ENCODE results near the gene NDUFS1. TPM values are rescaled to one million over a fixed set of nuclear protein-coding genes. Genes with fewer than 3 reads are reported as not detected.
"Not testable (repeated sequence)": the region's sequence is repeated elsewhere in the genome, so short reads cannot be mapped to it uniquely, and the experiment has no call there.

The NDUFS1 gene
- total and polyA plus RNA-seq, 5 donors: 132 to 299 (median 251) TPM

GRCh38 chr2:206143451-206143850, 15.8 kb downstream of the NDUFS1 start:
- ATAC-seq (no peak), DNase-seq (no peak)
- Histone ChIP-seq H3K4me3 (ENCODE audit: low read length) (no peak overlapping the region), H3K4me1 (ENCODE audit: control insufficient read depth, insufficient read depth, low read length) (no peaks in the 10 kb centered on the region), H3K27me3 (ENCODE audit: control insufficient read depth, insufficient read depth) (no peaks in the 10 kb centered on the region), H3K9me3 (ENCODE audit: control insufficient read depth, low read length) (no peaks in the 10 kb centered on the region), H3K27ac (ENCODE audit: low read length) (no peak overlapping the region)
- WGBS: 94% methylated on average over 4 of the region's 4 CpGs
- intact Hi-C loops (cut with DNase I): no loop called here

DNA sequence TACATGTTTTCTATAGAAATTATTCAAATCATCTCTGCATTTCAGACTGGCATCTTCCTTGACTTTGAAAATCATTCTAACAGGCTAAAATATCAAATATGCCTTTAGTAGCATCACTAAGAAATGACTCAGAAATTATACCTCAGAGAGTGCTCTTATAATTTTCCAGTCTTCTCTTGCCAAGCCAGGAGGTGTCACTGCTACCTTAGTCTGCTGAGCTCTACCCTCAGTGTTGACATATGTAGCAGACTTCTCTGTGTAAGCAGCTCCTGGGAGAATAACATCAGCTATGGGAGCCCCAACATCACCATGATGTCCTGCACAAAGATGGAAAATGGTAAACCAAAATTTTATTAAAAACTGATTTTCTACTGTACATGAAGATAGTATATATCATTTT, 31.6 kb downstream of the NDUFS1 start:
- ATAC-seq: no peak

DNA sequence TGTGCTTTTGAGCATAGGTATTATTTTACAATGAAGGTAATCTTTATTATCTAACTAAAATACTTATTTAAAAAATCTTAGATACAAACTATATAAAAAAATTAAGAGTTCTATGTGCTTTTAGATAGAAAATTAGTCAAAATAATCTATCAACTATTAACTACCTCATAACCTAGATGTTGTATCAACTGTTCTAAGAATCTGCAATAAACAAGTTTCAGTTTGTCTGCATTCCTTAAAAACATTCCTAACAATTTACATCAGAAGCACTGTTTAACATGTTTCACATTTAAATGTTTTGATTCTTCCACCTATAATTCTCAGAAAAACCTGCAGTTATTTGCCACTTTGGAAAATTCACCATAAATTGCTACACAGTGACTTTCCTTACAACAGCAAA, 33.3 kb downstream of the NDUFS1 start:
- Histone ChIP-seq H3K9me3 (ENCODE audit: control insufficient read depth, low read length) (no peaks in the 10 kb centered on the region), H3K4me3 (ENCODE audit: low read length) (no peak overlapping the region), H3K27ac (ENCODE audit: low read length) (no peak overlapping the region), H3K27me3 (ENCODE audit: control insufficient read depth, insufficient read depth) (no peaks in the 10 kb centered on the region), H3K4me1 (ENCODE audit: control insufficient read depth, insufficient read depth, low read length) (no peaks in the 10 kb centered on the region)
- DNase-seq (no peak), ATAC-seq (no peak)
- intact Hi-C loops (cut with DNase I): no loop called here

More for the DNA sequence above, 31.6 kb downstream of the NDUFS1 start:
- Histone ChIP-seq H3K9me3 (ENCODE audit: control insufficient read depth, low read length) (no peaks in the 10 kb centered on the region), H3K4me3 (ENCODE audit: low read length) (no peak overlapping the region), H3K4me1 (ENCODE audit: control insufficient read depth, insufficient read depth, low read length) (no peaks in the 10 kb centered on the region), H3K27me3 (ENCODE audit: control insufficient read depth, insufficient read depth) (no peaks in the 10 kb centered on the region), H3K27ac (ENCODE audit: low read length) (no peak overlapping the region)
- DNase-seq: no peak
- intact Hi-C loops (cut with DNase I): no loop called here

- intact Hi-C loops (cut with DNase I); H3K9me3 ChIP-seq (ENCODE audit: control insufficient read depth, low read length); H3K27ac ChIP-seq (ENCODE audit: low read length); H3K4me1 ChIP-seq (ENCODE audit: control insufficient read depth, insufficient read depth, low read length); DNase-seq; ATAC-seq; H3K27me3 ChIP-seq (ENCODE audit: control insufficient read depth, insufficient read depth); H3K4me3 ChIP-seq (ENCODE audit: low read length): not testable (repeated sequence)
- 97% methylated on average over 3 of the region's 3 CpGs for WGBS
Observed at GRCh38 chr2:206122569-206122968, 36.7 kb downstream of the NDUFS1 start.

- H3K4me3 ChIP-seq (ENCODE audit: low read length): no peak overlapping the region
- H3K4me1 ChIP-seq (ENCODE audit: control insufficient read depth, insufficient read depth, low read length): no peaks in the 10 kb centered on the region
- intact Hi-C loops (cut with DNase I): no loop called here
- H3K9me3 ChIP-seq (ENCODE audit: control insufficient read depth, low read length): no peaks in the 10 kb centered on the region
- H3K27ac ChIP-seq (ENCODE audit: low read length): no peak overlapping the region
- DNase-seq: no peak
- peak in 1 of 2 donors; percentile 33 for ATAC-seq
- H3K27me3 ChIP-seq (ENCODE audit: control insufficient read depth, insufficient read depth): no peaks in the 10 kb centered on the region
- WGBS: 97% methylated on average over 21 of the region's 21 CpGs
Observed at GRCh38 chr2:206116278-206116677, 43.0 kb downstream of the NDUFS1 start.

GRCh38 chr2:206115026-206115578, 44.1 kb downstream of the NDUFS1 start:
- no peaks in the 10 kb centered on the region for H3K27me3 ChIP-seq (ENCODE audit: control insufficient read depth, insufficient read depth)
- DNase-seq: no peak
- intact Hi-C loops (cut with DNase I): no loop called here
- no peak overlapping the region for H3K27ac ChIP-seq (ENCODE audit: low read length)
- H3K4me3 ChIP-seq (ENCODE audit: low read length): no peak overlapping the region
- H3K4me1 ChIP-seq (ENCODE audit: control insufficient read depth, insufficient read depth, low read length): no peaks in the 10 kb centered on the region
- no peaks in the 10 kb centered on the region for H3K9me3 ChIP-seq (ENCODE audit: control insufficient read depth, low read length)
- WGBS: 97% methylated on average over 3 of the region's 3 CpGs
- ATAC-seq: no peak

DNA sequence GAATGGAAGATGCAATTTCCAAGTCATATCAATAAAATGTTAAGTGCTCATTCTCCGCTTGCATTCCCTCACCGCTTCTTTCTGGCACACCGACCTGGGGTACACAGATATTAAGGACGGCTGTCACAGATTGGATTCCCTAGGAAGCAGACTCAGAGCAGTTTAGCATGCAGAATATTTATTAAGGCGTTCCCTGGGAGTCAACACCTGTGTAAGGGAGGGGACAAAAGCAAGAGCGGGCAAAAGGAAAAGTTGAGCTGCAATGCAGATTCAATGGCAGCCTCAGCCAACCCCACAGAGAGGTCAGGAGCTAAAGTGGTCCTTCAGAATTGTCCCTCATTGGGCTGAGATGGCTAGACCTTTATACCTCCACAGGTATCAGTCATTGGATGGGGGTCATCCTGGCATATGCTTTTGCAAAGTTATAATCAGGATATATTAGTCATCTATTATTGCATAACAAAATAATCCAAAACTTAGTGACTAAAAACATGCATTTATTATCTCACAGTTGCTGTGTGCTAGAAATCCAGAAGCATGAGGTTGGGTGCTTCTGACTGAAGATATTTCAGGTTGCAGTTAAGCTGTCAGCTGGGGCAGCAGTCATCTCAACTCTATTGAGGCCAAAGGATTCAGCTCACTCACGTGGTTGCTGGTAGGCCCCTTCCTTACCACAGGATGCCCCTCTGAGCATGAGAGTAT, 46.2 kb downstream of the NDUFS1 start:
- Histone ChIP-seq H3K4me1 (ENCODE audit: control insufficient read depth, insufficient read depth, low read length) (no peaks in the 10 kb centered on the region), H3K9me3 (ENCODE audit: control insufficient read depth, low read length) (no peaks in the 10 kb centered on the region), H3K27me3 (ENCODE audit: control insufficient read depth, insufficient read depth) (no peaks in the 10 kb centered on the region), H3K4me3 (ENCODE audit: low read length) (no peak overlapping the region), H3K27ac (ENCODE audit: low read length) (no peak overlapping the region)
- no peak for ATAC-seq
- 74% methylated on average over 7 of the region's 7 CpGs for WGBS
- intact Hi-C loops (cut with DNase I): no loop called here
- no peak for DNase-seq

DNA sequence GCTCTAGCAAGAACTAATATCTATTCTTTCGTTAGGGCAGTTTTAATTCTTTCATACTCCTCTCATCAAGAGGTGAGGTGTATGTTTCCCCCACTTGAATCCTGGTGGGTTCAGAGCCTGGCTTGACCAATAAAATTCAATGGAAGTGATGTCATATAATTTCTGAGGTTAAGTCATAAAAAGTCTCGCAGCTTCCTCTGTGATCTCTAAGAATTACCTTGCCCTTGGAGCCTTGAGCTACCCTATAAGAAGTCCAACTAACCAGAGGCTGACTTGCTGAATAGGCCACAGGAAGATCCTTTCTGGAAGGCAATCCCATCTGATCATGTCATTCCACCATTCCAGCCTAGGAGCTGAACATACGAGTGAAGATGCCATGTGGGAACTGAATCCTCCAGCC, 47.1 kb downstream of the NDUFS1 start:
- 94% methylated on average over 3 of the region's 3 CpGs for WGBS
- no peak overlapping the region for H3K4me3 ChIP-seq (ENCODE audit: low read length)
- H3K27ac ChIP-seq (ENCODE audit: low read length): no peak overlapping the region
- intact Hi-C loops (cut with DNase I): no loop called here
- no peak for DNase-seq
- H3K4me1 ChIP-seq (ENCODE audit: control insufficient read depth, insufficient read depth, low read length): no peaks in the 10 kb centered on the region
- H3K9me3 ChIP-seq (ENCODE audit: control insufficient read depth, low read length): no peaks in the 10 kb centered on the region
- peak in 1 of 2 donors; percentile 19 for ATAC-seq
- no peaks in the 10 kb centered on the region for H3K27me3 ChIP-seq (ENCODE audit: control insufficient read depth, insufficient read depth)

GRCh38 chr2:206108713-206109112, 50.5 kb downstream of the NDUFS1 start:
- no peak for ATAC-seq
- no peaks in the 10 kb centered on the region for H3K27me3 ChIP-seq (ENCODE audit: control insufficient read depth, insufficient read depth)
- intact Hi-C loops (cut with DNase I): no loop called here
- no peak for DNase-seq
- H3K4me3 ChIP-seq (ENCODE audit: low read length): no peak overlapping the region
- 79% methylated on average over 7 of the region's 7 CpGs for WGBS
- H3K27ac ChIP-seq (ENCODE audit: low read length): no peak overlapping the region
- H3K9me3 ChIP-seq (ENCODE audit: control insufficient read depth, low read length): no peaks in the 10 kb centered on the region
- H3K4me1 ChIP-seq (ENCODE audit: control insufficient read depth, insufficient read depth, low read length): no peaks in the 10 kb centered on the region

GRCh38 chr2:206105541-206105940, 53.7 kb downstream of the NDUFS1 start:
- WGBS: 94% methylated on average over 5 of the region's 5 CpGs
- Histone ChIP-seq H3K4me1 (ENCODE audit: control insufficient read depth, insufficient read depth, low read length) (no peaks in the 10 kb centered on the region), H3K4me3 (ENCODE audit: low read length) (no peak overlapping the region), H3K27ac (ENCODE audit: low read length) (no peak overlapping the region), H3K9me3 (ENCODE audit: control insufficient read depth, low read length) (no peaks in the 10 kb centered on the region), H3K27me3 (ENCODE audit: control insufficient read depth, insufficient read depth) (no peaks in the 10 kb centered on the region)
- intact Hi-C loops (cut with DNase I): no loop called here
- DNase-seq (no peak), ATAC-seq (no peak)

GRCh38 chr2:206105038-206105437, 54.2 kb downstream of the NDUFS1 start:
- 94% methylated on average over 4 of the region's 4 CpGs for WGBS
- no peak overlapping the region for H3K27ac ChIP-seq (ENCODE audit: low read length)
- H3K27me3 ChIP-seq (ENCODE audit: control insufficient read depth, insufficient read depth): no peaks in the 10 kb centered on the region
- H3K4me1 ChIP-seq (ENCODE audit: control insufficient read depth, insufficient read depth, low read length): no peaks in the 10 kb centered on the region
- intact Hi-C loops (cut with DNase I): no loop called here
- H3K9me3 ChIP-seq (ENCODE audit: control insufficient read depth, low read length): no peaks in the 10 kb centered on the region
- ATAC-seq (no peak), DNase-seq (no peak)
- H3K4me3 ChIP-seq (ENCODE audit: low read length): no peak overlapping the region

- DNase-seq: peak in 2 of 3 donors; percentile 65 to 67
- H3K4me1 ChIP-seq (ENCODE audit: control insufficient read depth, insufficient read depth, low read length); H3K27ac ChIP-seq (ENCODE audit: low read length); ATAC-seq; H3K27me3 ChIP-seq (ENCODE audit: control insufficient read depth, insufficient read depth); H3K9me3 ChIP-seq (ENCODE audit: control insufficient read depth, low read length); H3K4me3 ChIP-seq (ENCODE audit: low read length); intact Hi-C loops (cut with DNase I): not testable (repeated sequence)
- 88% methylated on average over 19 of the region's 19 CpGs for WGBS
Observed at GRCh38 chr2:206098872-206099271, 60.4 kb downstream of the NDUFS1 start.

All from right cardiac atrium (tissue), 5 donors.